Measurements from ENCODE around the gene SLC35G2. TPM values are rescaled to one million over a fixed set of nuclear protein-coding genes. Genes with fewer than 3 reads are reported as not detected.

The SLC35G2 gene
- polyA plus RNA-seq (2011; rRNA removed) (30.0 and 34.8 TPM in 2 replicates), polyA plus RNA-seq (2017; fragmentation: RNase III; extraction: RNeasy Plus Mini Kit Qiagen cat#74134 plus additional on column Dnase treatment) (15.0 to 17.2 TPM (median 16.5 TPM) in 3 replicates), polyA minus RNA-seq (2011; rRNA and poly(A)+ RNA removed) (6.3 and 6.5 TPM in 2 replicates)
- polyA plus RNA-seq (2012; cell fraction: cytosol; rRNA removed) = 6.2 and 6.8 TPM in 2 replicates
- polyA plus RNA-seq (2012; cell fraction: nucleus; rRNA removed) = 6.5 and 10.4 TPM in 2 replicates

DNA sequence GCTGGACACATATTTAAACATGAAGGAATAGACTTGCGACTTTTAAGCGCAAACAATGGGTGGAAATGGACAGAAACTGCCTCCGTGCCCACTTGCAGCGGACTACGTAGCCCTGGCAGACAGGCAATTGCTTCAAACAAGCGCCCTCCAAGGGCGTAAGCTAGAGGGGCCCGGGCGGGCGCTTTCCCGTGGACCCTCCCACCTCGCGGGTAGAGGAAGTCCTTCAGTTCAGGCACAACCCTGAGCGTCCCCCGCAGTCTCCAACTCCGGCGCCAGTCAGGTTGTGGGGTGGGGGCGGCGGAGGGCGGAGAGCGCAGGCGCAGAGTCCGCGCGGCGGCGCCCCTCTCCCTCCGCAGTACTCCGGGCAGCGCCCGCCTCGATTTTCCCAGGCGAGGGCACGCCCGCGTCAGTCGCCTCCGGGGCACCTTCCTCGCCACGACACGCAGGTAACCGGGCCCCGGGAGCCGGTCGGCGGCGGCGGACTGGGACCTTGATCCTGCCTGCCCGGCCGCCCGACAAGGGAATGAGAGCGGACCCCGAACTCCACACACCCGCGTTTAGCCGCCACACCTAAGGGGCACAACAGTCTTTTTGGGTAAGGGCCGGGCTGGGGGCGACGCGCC lies at the start of gene SLC35G2:
Gene SLC35G2, plus strand, starts transcription at position 358 of the 623 bp plus-strand sequence. CDS start 35,335 bp downstream, outside the sequence.
- ChIA-PET CTCF (interaction anchor here (0.8 kb wide), 1 partner anchor 64 kb away, joined by 3 read pairs; no protein-coding TSS in a partner anchor), POLR2A (interaction anchor here (0.6 to 1.2 kb wide), 5 partner anchors 20 to 623 kb away, joined by 3 to 8 read pairs (median 4); partner anchors contain the start of genes MSL2, NCK1 and STAG1)
- whole genome bisulfite sequencing (ENCODE audit: missing lambda C conversion rate) = 0% methylated on average over 2 of the region's 60 CpGs
- peak within 1 kb of the TSS; percentile 75 for H3K4me3 ChIP-seq
- ATAC-seq (peak; percentile 69 to 82), FAIRE-seq (no peak), DNase-seq (ENCODE audit: low read depth in 1 of 2, low spot score in 1 of 2) (peak; percentile 10 to 64)
- peak within 1 kb of the TSS; percentile 92 to 98 for H3K27ac ChIP-seq
- 0 out of 3 replicates have a peak, but pooled peaks cover 7% of the 10 kb centered on the region for H3K9me3 ChIP-seq
- peak within 1 kb of the TSS; percentile 87 for H3K4me2 ChIP-seq
- H3K4me1 ChIP-seq = peaks cover 14% of the 10 kb centered on the region; the same call in 2 of the 3 replicates
- TF ChIP-seq, protein P1, sequence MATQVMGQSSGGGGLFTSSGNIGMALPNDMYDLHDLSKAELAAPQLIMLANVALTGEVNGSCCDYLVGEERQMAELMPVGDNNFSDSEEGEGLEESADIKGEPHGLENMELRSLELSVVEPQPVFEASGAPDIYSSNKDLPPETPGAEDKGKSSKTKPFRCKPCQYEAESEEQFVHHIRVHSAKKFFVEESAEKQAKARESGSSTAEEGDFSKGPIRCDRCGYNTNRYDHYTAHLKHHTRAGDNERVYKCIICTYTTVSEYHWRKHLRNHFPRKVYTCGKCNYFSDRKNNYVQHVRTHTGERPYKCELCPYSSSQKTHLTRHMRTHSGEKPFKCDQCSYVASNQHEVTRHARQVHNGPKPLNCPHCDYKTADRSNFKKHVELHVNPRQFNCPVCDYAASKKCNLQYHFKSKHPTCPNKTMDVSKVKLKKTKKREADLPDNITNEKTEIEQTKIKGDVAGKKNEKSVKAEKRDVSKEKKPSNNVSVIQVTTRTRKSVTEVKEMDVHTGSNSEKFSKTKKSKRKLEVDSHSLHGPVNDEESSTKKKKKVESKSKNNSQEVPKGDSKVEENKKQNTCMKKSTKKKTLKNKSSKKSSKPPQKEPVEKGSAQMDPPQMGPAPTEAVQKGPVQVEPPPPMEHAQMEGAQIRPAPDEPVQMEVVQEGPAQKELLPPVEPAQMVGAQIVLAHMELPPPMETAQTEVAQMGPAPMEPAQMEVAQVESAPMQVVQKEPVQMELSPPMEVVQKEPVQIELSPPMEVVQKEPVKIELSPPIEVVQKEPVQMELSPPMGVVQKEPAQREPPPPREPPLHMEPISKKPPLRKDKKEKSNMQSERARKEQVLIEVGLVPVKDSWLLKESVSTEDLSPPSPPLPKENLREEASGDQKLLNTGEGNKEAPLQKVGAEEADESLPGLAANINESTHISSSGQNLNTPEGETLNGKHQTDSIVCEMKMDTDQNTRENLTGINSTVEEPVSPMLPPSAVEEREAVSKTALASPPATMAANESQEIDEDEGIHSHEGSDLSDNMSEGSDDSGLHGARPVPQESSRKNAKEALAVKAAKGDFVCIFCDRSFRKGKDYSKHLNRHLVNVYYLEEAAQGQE (IDR thresholded peaks at IDR 0.05) = no peak
- TF ChIP-seq PHF8 (IDR thresholded peaks at IDR 0.05; ENCODE audit: borderline replicate concordance, low read depth) (peak; percentile 37; the same call in 1 of the 2 replicates), POLR2A (IDR thresholded peaks at IDR 0.05; ENCODE audit: low read length) (peak; percentile 30; the same call in 1 of the 2 replicates)

DNA sequence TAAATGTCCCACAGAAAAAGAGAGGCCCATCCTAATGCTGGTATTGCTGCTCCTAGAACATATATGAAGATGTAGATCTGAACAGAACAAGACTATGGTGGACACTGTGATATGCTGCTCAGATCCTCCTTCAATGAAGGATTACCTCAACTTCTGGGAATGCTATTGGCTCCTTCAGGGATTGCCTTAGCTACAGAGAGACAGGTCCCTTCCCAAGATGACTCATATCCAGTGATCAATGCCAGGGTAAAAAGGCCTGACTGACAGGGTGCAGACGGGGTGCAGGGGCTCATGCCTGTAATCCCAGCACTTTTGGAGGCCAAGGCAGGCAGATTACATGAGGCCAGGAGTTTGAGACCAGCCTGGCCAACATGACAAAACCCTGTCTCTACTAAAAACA lies 46.2 kb upstream of the SLC35G2 start:
- no peaks in the 10 kb centered on the region for H3K9me3 ChIP-seq
- H3K4me1 ChIP-seq = no peaks in the 10 kb centered on the region
- TF ChIP-seq ZNF302 (CRISPR knock-in tag; IDR thresholded peaks at IDR 0.05) (no peak), GATA3 (IDR thresholded peaks at IDR 0.05; ENCODE audit: borderline replicate concordance) (no peak), NFE2L2 (conservative IDR thresholded peaks at IDR 0.05; ENCODE audit: low read length) (no peak), TFCP2L1 (CRISPR knock-in tag; IDR thresholded peaks at IDR 0.05) (no peak), EHMT2 (IDR thresholded peaks at IDR 0.05; ENCODE audit: low read depth) (no peak), RCOR1 (IDR thresholded peaks at IDR 0.05; ENCODE audit: low read depth, low read length) (no peak), HOXA7 (CRISPR knock-in tag; IDR thresholded peaks at IDR 0.05) (no peak), ZC3H11A (IDR thresholded peaks at IDR 0.05) (no peak), HOXB13 (CRISPR knock-in tag; IDR thresholded peaks at IDR 0.05; ENCODE audit: low read depth) (no peak), HES2 (IDR thresholded peaks at IDR 0.05) (no peak), FOSB (CRISPR knock-in tag; IDR thresholded peaks at IDR 0.05) (no peak), POLR2A (IDR thresholded peaks at IDR 0.05; ENCODE audit: low read length) (no peak), KDM1A (IDR thresholded peaks at IDR 0.05; ENCODE audit: low read depth) (no peak), FOXS1 (CRISPR knock-in tag; IDR thresholded peaks at IDR 0.05) (no peak)
- TF ChIP-seq, protein P2, sequence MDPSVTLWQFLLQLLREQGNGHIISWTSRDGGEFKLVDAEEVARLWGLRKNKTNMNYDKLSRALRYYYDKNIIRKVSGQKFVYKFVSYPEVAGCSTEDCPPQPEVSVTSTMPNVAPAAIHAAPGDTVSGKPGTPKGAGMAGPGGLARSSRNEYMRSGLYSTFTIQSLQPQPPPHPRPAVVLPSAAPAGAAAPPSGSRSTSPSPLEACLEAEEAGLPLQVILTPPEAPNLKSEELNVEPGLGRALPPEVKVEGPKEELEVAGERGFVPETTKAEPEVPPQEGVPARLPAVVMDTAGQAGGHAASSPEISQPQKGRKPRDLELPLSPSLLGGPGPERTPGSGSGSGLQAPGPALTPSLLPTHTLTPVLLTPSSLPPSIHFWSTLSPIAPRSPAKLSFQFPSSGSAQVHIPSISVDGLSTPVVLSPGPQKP (IDR thresholded peaks at IDR 0.05; ENCODE audit: low read depth, low read length) = no peak
- TF ChIP-seq, protein P3, sequence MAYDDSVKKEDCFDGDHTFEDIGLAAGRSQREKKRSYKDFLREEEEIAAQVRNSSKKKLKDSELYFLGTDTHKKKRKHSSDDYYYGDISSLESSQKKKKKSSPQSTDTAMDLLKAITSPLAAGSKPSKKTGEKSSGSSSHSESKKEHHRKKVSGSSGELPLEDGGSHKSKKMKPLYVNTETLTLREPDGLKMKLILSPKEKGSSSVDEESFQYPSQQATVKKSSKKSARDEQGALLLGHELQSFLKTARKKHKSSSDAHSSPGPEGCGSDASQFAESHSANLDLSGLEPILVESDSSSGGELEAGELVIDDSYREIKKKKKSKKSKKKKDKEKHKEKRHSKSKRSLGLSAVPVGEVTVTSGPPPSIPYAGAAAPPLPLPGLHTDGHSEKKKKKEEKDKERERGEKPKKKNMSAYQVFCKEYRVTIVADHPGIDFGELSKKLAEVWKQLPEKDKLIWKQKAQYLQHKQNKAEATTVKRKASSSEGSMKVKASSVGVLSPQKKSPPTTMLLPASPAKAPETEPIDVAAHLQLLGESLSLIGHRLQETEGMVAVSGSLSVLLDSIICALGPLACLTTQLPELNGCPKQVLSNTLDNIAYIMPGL (CRISPR knock-in tag; IDR thresholded peaks at IDR 0.05; ENCODE audit: borderline replicate concordance) = no peak
- ChIA-PET POLR2A (no interaction called here), CTCF (no interaction called here)
- H3K4me2 ChIP-seq = no peak overlapping the region
- 56% methylated on average over 1 of the region's 1 CpG for WGBS (ENCODE audit: missing lambda C conversion rate)
- no peak overlapping the region for H3K4me3 ChIP-seq
- peak in 1 of 2 experiments; percentile 29; a peak in 1 of 6 replicates for ATAC-seq
- no peak for DNase-seq (ENCODE audit: low read depth in 1 of 2, low spot score in 1 of 2)
- FAIRE-seq = no peak
- no peak overlapping the region for H3K27ac ChIP-seq
